Neuronal stem cell (in vitro differentiated cells): ENCODE data around the gene GJB4.

Experiments
- DNase-seq: peaks from one replicate; pipeline ENCODE4 v3.0.0-alpha.2; 2013; ENCODE audit warnings: low spot score
- H2AFZ ChIP-seq: one replicate; pipeline ENCODE4 v1.6.1; 2013; ENCODE audit warnings: mild to moderate bottlenecking, low read length, inconsistent platforms
- H2AK5ac ChIP-seq: 2 replicates; pipeline ENCODE4 v1.6.1; 2013; ENCODE audit warnings: low read depth, mild to moderate bottlenecking, inconsistent platforms, low read length, moderate library complexity, mixed read lengths
- H2BK120ac ChIP-seq: 2 replicates; pipeline ENCODE4 v1.6.1; 2013; ENCODE audit warnings: low read depth, mild to moderate bottlenecking, inconsistent platforms, low read length, moderate library complexity, mixed read lengths
- H2BK12ac ChIP-seq: one replicate; pipeline ENCODE4 v1.6.1; 2013; ENCODE audit warnings: low read length, inconsistent platforms
- H2BK15ac ChIP-seq: 2 replicates; pipeline ENCODE4 v1.6.1; 2013; ENCODE audit warnings: mild to moderate bottlenecking, low read length, inconsistent platforms, mixed read lengths
- H2BK5ac ChIP-seq: one replicate; pipeline ENCODE4 v1.6.1; 2013; ENCODE audit warnings: inconsistent platforms, mild to moderate bottlenecking, low read length, moderate library complexity
- H3K14ac ChIP-seq: one replicate; pipeline ENCODE4 v1.6.1; 2013; ENCODE audit warnings: low read length, inconsistent platforms
- H3K18ac ChIP-seq: 2 replicates; pipeline ENCODE4 v1.6.1; 2013; ENCODE audit warnings: low read length, inconsistent platforms
- H3K23ac ChIP-seq: 2 replicates; pipeline ENCODE4 v1.6.1; 2013; ENCODE audit warnings: low read depth, mild to moderate bottlenecking, mixed read lengths, low read length, inconsistent platforms; ENCODE audit not compliant: poor library complexity
- H3K27ac ChIP-seq: replicated peaks from 3 replicates; pipeline ENCODE4 v1.5.1; 2013; ENCODE audit warnings: low read length, inconsistent platforms
- H3K27me3 ChIP-seq, 3 experiments: 2 replicates each; pipeline ENCODE4 v1.6.1; 2013; ENCODE audit warnings: low read length in 3 of 3, mild to moderate bottlenecking in 2 of 3, inconsistent platforms in 1 of 3, low read depth in 1 of 3, mixed read lengths in 1 of 3, moderate library complexity in 1 of 3; ENCODE audit not compliant: control insufficient read depth in 3 of 3, insufficient read depth in 3 of 3
- H3K36me3 ChIP-seq, 2 donors: replicated peaks in 1 of 2; 2 replicates each; pipeline ENCODE4 v1.6.1; 2013; ENCODE audit warnings: low read length in 2 of 2; ENCODE audit not compliant: control insufficient read depth in 2 of 2, insufficient read depth in 2 of 2
- H3K4ac ChIP-seq: 2 replicates; pipeline ENCODE4 v1.6.1; 2013; ENCODE audit warnings: inconsistent platforms, mild to moderate bottlenecking, low read length, moderate library complexity
- H3K4me1 ChIP-seq, 2 donors: 1 replicate in 1 of 2; 2 replicates in 1 of 2; pipeline ENCODE4 v1.6.1; 2013; ENCODE audit warnings: low read length in 2 of 2, low read depth in 1 of 2; ENCODE audit not compliant: control insufficient read depth in 2 of 2, insufficient read depth in 1 of 2
- H3K4me2 ChIP-seq: one replicate; pipeline ENCODE4 v1.6.1; 2013; ENCODE audit warnings: mild to moderate bottlenecking, low read length, inconsistent platforms; ENCODE audit not compliant: insufficient read depth, poor library complexity, severe bottlenecking
- H3K4me3 ChIP-seq, 2 donors: 2 replicates each; pipeline ENCODE4 v1.5.1; 2013; ENCODE audit warnings: low read length in 2 of 2, mild to moderate bottlenecking in 2 of 2, inconsistent platforms in 1 of 2, moderate library complexity in 1 of 2
- H3K79me1 ChIP-seq: one replicate; pipeline ENCODE4 v1.6.1; 2013; ENCODE audit warnings: low read depth, mild to moderate bottlenecking, inconsistent platforms, low read length, moderate library complexity
- H3K9ac ChIP-seq: one replicate; pipeline ENCODE4 v1.6.1; 2013; ENCODE audit warnings: mild to moderate bottlenecking, low read depth, low read length, inconsistent platforms; ENCODE audit not compliant: poor library complexity
- H3K9me3 ChIP-seq, 2 donors: replicated peaks in 1 of 2; 2 replicates each; pipeline versions ENCODE3 to v1.6.1; 2013; ENCODE audit warnings: low read length in 2 of 2, mild to moderate bottlenecking in 2 of 2, inconsistent platforms in 1 of 2, low read depth in 1 of 2, mixed read lengths in 1 of 2, moderate library complexity in 1 of 2; ENCODE audit not compliant: control insufficient read depth in 2 of 2, insufficient read depth in 1 of 2
- H4K8ac ChIP-seq: one replicate; pipeline ENCODE4 v1.6.1; 2013; ENCODE audit warnings: low read depth, mild to moderate bottlenecking, inconsistent platforms, low read length, moderate library complexity
- H4K91ac ChIP-seq: one replicate; pipeline ENCODE4 v1.6.1; 2013; ENCODE audit warnings: low read length, low read depth, mild to moderate bottlenecking, inconsistent platforms; ENCODE audit not compliant: poor library complexity
- WGBS, 2 donors: extraction: QIAGEN DNeasy Blood & Tissue Kit; methylation state at CpG; one replicate each; pipeline ENCODE4 v1.1.7; 2013; ENCODE audit warnings: missing lambda C conversion rate in 2 of 2, mixed read lengths in 1 of 2; ENCODE audit not compliant: insufficient read length in 2 of 2, insufficient replicate concordance in 1 of 2; ENCODE audit errors: extremely low coverage in 2 of 2; 5-methylcytosine and 5-hydroxymethylcytosine counted together

Gene GJB4

GRCh38 chr1:34779962-34780361 lies 20.4 kb downstream of the GJB4 start:
- Histone ChIP-seq H3K4me3 (no peak overlapping the region), H4K91ac (no peak overlapping the region), H3K23ac (peak overlapping the region; percentile 26), H3K27ac (no peak overlapping the region), H3K27me3 (peaks cover 11 to 74% (median 36%) of the 10 kb centered on the region in 3 experiments), H3K4me1 (peaks cover 0 to 5% of the 10 kb centered on the region in 2 donors), H3K4me2 (no peak overlapping the region), H2AFZ (no peak overlapping the region), H2AK5ac (peak overlapping the region; percentile 21), H3K14ac (no peak overlapping the region), H3K18ac (no peak overlapping the region), H2BK5ac (no peak overlapping the region), H3K9me3 (no peaks in the 10 kb centered on the region), H2BK120ac (no peak overlapping the region), H3K79me1 (no peaks in the 10 kb centered on the region), H3K36me3 (no peaks in the 10 kb centered on the region), H2BK15ac (no peak overlapping the region), H3K9ac (no peak overlapping the region), H4K8ac (no peak overlapping the region), H2BK12ac (no peak overlapping the region), H3K4ac (no peak overlapping the region)
- no CpG with 5 or more reads among the region's 5 CpGs for WGBS, 2 donors
- DNase-seq, result no peak

GRCh38 chr1:34780528-34780927 lies 21.0 kb downstream of the GJB4 start:
- DNase-seq, result no peak
- no peak overlapping the region for H2BK15ac ChIP-seq
- no peak overlapping the region for H3K18ac ChIP-seq
- H4K91ac ChIP-seq, result no peak overlapping the region
- no peak overlapping the region for H2BK5ac ChIP-seq
- H2BK120ac ChIP-seq, result no peak overlapping the region
- no peak overlapping the region for H2AFZ ChIP-seq
- H3K23ac ChIP-seq, result no peak overlapping the region
- peaks cover 0 to 5% of the 10 kb centered on the region in 2 donors for H3K4me1 ChIP-seq
- H3K9ac ChIP-seq, result no peak overlapping the region
- no peak overlapping the region for H3K4ac ChIP-seq
- H3K27me3 ChIP-seq, result peaks cover 11 to 71% (median 36%) of the 10 kb centered on the region in 3 experiments
- H2BK12ac ChIP-seq, result no peak overlapping the region
- no peak overlapping the region for H2AK5ac ChIP-seq
- no peak overlapping the region for H3K4me2 ChIP-seq
- H4K8ac ChIP-seq, result no peak overlapping the region
- H3K14ac ChIP-seq, result no peak overlapping the region
- no peaks in the 10 kb centered on the region for H3K9me3 ChIP-seq
- no peaks in the 10 kb centered on the region for H3K79me1 ChIP-seq
- WGBS, 2 donors, result no CpG with 5 or more reads among the region's 2 CpGs
- no peak overlapping the region for H3K4me3 ChIP-seq
- no peaks in the 10 kb centered on the region for H3K36me3 ChIP-seq
- no peak overlapping the region for H3K27ac ChIP-seq

GRCh38 chr1:34781071-34781843 lies 21.7 kb downstream of the GJB4 start, which contains the start of gene GJB3:
GJB3 (plus strand) TSS chr1:34781214; CDS start chr1:34784763, 3,549 bp downstream.
- H3K36me3 ChIP-seq, result no peaks in the 10 kb centered on the region
- H3K4ac ChIP-seq, result no peak within 1 kb of the TSS
- no peak within 1 kb of the TSS for H2BK120ac ChIP-seq
- no peak within 1 kb of the TSS for H3K14ac ChIP-seq
- H3K27ac ChIP-seq, result no peak within 1 kb of the TSS
- H3K27me3 ChIP-seq, result peaks cover 11 to 66% (median 38%) of the 10 kb centered on the region in 3 experiments
- H4K8ac ChIP-seq, result no peak within 1 kb of the TSS
- DNase-seq, result no peak
- no peak within 1 kb of the TSS for H2BK5ac ChIP-seq
- no peak within 1 kb of the TSS for H3K9ac ChIP-seq
- no peaks in the 10 kb centered on the region for H3K9me3 ChIP-seq
- no peak within 1 kb of the TSS for H2BK15ac ChIP-seq
- no peaks in the 10 kb centered on the region for H3K79me1 ChIP-seq
- peak within 1 kb of the TSS in 1 of 2 donors; percentile 65 for H3K4me3 ChIP-seq
- H3K18ac ChIP-seq, result peak within 1 kb of the TSS; percentile 79
- H2AFZ ChIP-seq, result peak within 1 kb of the TSS; percentile 77
- WGBS, 2 donors, result no CpG with 5 or more reads among the region's 62 CpGs
- H3K4me1 ChIP-seq, result peaks cover 0 to 5% of the 10 kb centered on the region in 2 donors
- H3K4me2 ChIP-seq, result peak within 1 kb of the TSS; percentile 70
- H2BK12ac ChIP-seq, result no peak within 1 kb of the TSS
- no peak within 1 kb of the TSS for H4K91ac ChIP-seq
- peak within 1 kb of the TSS; percentile 21 for H2AK5ac ChIP-seq
- H3K23ac ChIP-seq, result peak within 1 kb of the TSS; percentile 67

GRCh38 chr1:34781844-34782391 lies 22.4 kb downstream of the GJB4 start:
- Histone ChIP-seq H3K9me3 (no peaks in the 10 kb centered on the region), H2BK120ac (no peak overlapping the region), H3K23ac (peak overlapping the region; percentile 67), H2AK5ac (no peak overlapping the region), H2BK5ac (no peak overlapping the region), H3K79me1 (no peaks in the 10 kb centered on the region), H3K4me1 (peaks cover 0 to 6% of the 10 kb centered on the region in 2 donors), H2BK15ac (no peak overlapping the region), H3K27me3 (peaks cover 11 to 60% (median 41%) of the 10 kb centered on the region in 3 experiments), H2AFZ (peak overlapping the region; percentile 77), H4K8ac (no peak overlapping the region), H3K4me3 (no peak overlapping the region), H4K91ac (no peak overlapping the region), H3K4me2 (peak overlapping the region; percentile 70), H3K27ac (no peak overlapping the region), H3K4ac (no peak overlapping the region), H3K9ac (no peak overlapping the region), H3K36me3 (no peaks in the 10 kb centered on the region), H2BK12ac (no peak overlapping the region), H3K18ac (no peak overlapping the region), H3K14ac (no peak overlapping the region)
- WGBS, 2 donors, result no CpG with 5 or more reads among the region's 18 CpGs
- DNase-seq, result no peak
